K562 (cell line): ENCODE measurements around the gene NALCN. TPM values are rescaled to one million over a fixed set of nuclear protein-coding genes. Genes with fewer than 3 reads are reported as not detected.

Source experiments
- ATAC-seq: fragments of 200-7000 bp; cut with Tn5 transposase; 3 replicates; pipeline ENCODE4 v1.9.1; 2020; ENCODE audit warnings: moderate library complexity
- BruUV-seq: library from RNA; stranded (reverse); fragments of 400-500 nt; replicated peaks from 2 replicates; lab custom pipeline; 2021; lab: Mats Ljungman, UMichigan
- CTCF ChIA-PET: fragments of 300-600 bp; formaldehyde crosslinking; extraction: SDS; loops from one replicate; lab custom pipeline; 2021; ENCODE audit warnings: low intra/inter-chr PET ratio; lab: Yijun Ruan, JAX
- POLR2A ChIA-PET: fragments of 300-600, 350-650 bp; sonication (Branson Sonifier 250); formaldehyde crosslinking; extraction: SDS; loops from one replicate; lab custom pipeline; 2021; ENCODE audit warnings: antibody characterized with exemption, inconsistent platforms; lab: Yijun Ruan, JAX
- DNase-seq, 4 experiments: peaks; one replicate each; pipeline versions ENCODE4 v3.0.0 to v3.0.0-alpha.2; 2011 to 2018; ENCODE audit warnings: low spot score in 3 of 4, mixed read lengths in 3 of 4; ENCODE audit errors: extremely low read depth in 1 of 4
- FAIRE-seq: peaks from 2 replicates; lab custom pipeline; 2011; peaks lifted over from hg19 to GRCh38; lab: Jason Lieb, UNC
- H2AFZ ChIP-seq: 2 replicates; pipeline ENCODE4 v1.6.0; 2011; ENCODE audit warnings: low read depth, low read length, control low read depth, inconsistent platforms
- H3K27ac ChIP-seq: fragments of 200-600 bp; 3 replicates; pipeline ENCODE4 v1.8.0; 2011; ENCODE audit warnings: low read depth, mild to moderate bottlenecking, control low read depth, inconsistent platforms, low read length, moderate library complexity, mixed read lengths; ENCODE audit errors: extremely low read depth
- H3K27me3 ChIP-seq, 2 experiments: fragments of 300-600 bp in 1 of 2; 2 replicates in 1 of 2; 3 replicates in 1 of 2; pipeline versions ENCODE4 v1.6.0 to v1.8.0; 2011; ENCODE audit warnings: inconsistent platforms in 2 of 2, low read length in 2 of 2, mild to moderate bottlenecking in 1 of 2, mixed read lengths in 1 of 2, moderate library complexity in 1 of 2; ENCODE audit not compliant: control insufficient read depth in 2 of 2, insufficient read depth in 2 of 2
- H3K36me3 ChIP-seq: fragments of 300-600 bp; 3 replicates; pipeline ENCODE4 v1.8.0; 2011; ENCODE audit warnings: mild to moderate bottlenecking, low read length, inconsistent platforms; ENCODE audit not compliant: control insufficient read depth, insufficient read depth
- H3K4me1 ChIP-seq, 2 experiments: fragments of 200-600 bp in 1 of 2; replicated peaks in 1 of 2; 2 replicates in 1 of 2; 3 replicates in 1 of 2; pipeline versions ENCODE4 v1.5.1 to v1.8.0; 2011; ENCODE audit warnings: inconsistent platforms in 2 of 2, low read length in 2 of 2, mild to moderate bottlenecking in 1 of 2, mixed read lengths in 1 of 2, moderate library complexity in 1 of 2; ENCODE audit not compliant: control insufficient read depth in 2 of 2, insufficient read depth in 2 of 2
- H3K4me2 ChIP-seq: 2 replicates; pipeline ENCODE4 v1.6.1; 2011; ENCODE audit warnings: low read length, control low read depth, inconsistent platforms, mixed read lengths; ENCODE audit not compliant: insufficient read depth
- H3K4me3 ChIP-seq: fragments of 200-600 bp; sonication (generic), shearing (Covaris generic); 2 replicates; pipeline ENCODE4 v1.5.1; 2016; ENCODE audit warnings: control low read depth, inconsistent platforms
- H3K79me2 ChIP-seq: fragments of 200-600 bp; 3 replicates; pipeline ENCODE4 v1.8.0; 2011; ENCODE audit warnings: low read length, inconsistent platforms; ENCODE audit not compliant: control insufficient read depth, insufficient read depth
- H3K9ac ChIP-seq, 2 experiments: 2 replicates each; pipeline versions ENCODE4 v1.6.0 to v1.6.1; 2011; ENCODE audit warnings: low read depth in 2 of 2, low read length in 2 of 2, control low read depth in 1 of 2, inconsistent platforms in 1 of 2, mild to moderate bottlenecking in 1 of 2, mixed read lengths in 1 of 2; ENCODE audit not compliant: insufficient read depth in 1 of 2
- H3K9me1 ChIP-seq: one replicate; pipeline ENCODE4 v1.6.0; 2011; ENCODE audit warnings: inconsistent platforms, mild to moderate bottlenecking, low read length, moderate library complexity; ENCODE audit not compliant: control insufficient read depth, insufficient read depth
- H3K9me3 ChIP-seq: replicated peaks from 2 replicates; pipeline ENCODE4 v1.5.1; 2011; ENCODE audit warnings: low read depth, low read length, inconsistent platforms; ENCODE audit not compliant: control insufficient read depth, insufficient read depth
- H4K20me1 ChIP-seq: replicated peaks from 2 replicates; pipeline ENCODE4 v1.6.1; 2011; ENCODE audit warnings: low read length, inconsistent platforms, mixed read lengths; ENCODE audit not compliant: control insufficient read depth, insufficient read depth
- ARID3A ChIP-seq: IDR thresholded peaks from 2 replicates; pipeline ENCODE4 v1.6.1; 2012; ENCODE audit warnings: low read depth, low read length, improper control_type of control experiment, borderline replicate concordance
- HES1 ChIP-seq: fragments of 450-650 bp; IDR thresholded peaks from 2 replicates; pipeline ENCODE4 v1.6.1; 2016; ENCODE audit warnings: low read depth, mild to moderate bottlenecking, moderate library complexity
- KDM1A ChIP-seq, 2 experiments: fragments of 450-650 bp; IDR thresholded peaks; 2 replicates each; pipeline ENCODE4 v1.6.1; 2016; ENCODE audit warnings: mild to moderate bottlenecking in 2 of 2
- MAZ ChIP-seq, 2 experiments: fragments of 450-650 bp in 1 of 2; sonication (generic) in 1 of 2; formaldehyde crosslinking; IDR thresholded peaks in 1 of 2; conservative IDR thresholded peaks in 1 of 2; 2 replicates each; pipeline versions ENCODE4 v1.4.0 to v1.5.0; 2020; ENCODE audit warnings: mild to moderate bottlenecking in 1 of 2, missing genetic modification reagents in 1 of 2
- NUFIP1 ChIP-seq: fragments of 450-650 bp; IDR thresholded peaks from 2 replicates; pipeline ENCODE4 v1.6.1; 2018; ENCODE audit not compliant: partially characterized antibody
- TEAD2 ChIP-seq: fragments of 450-650 bp; IDR thresholded peaks from 2 replicates; pipeline ENCODE4 v1.6.1; 2016; ENCODE audit warnings: missing genetic modification characterization, control low read depth, missing compliant biosample characterization
- XRCC4 ChIP-seq: IDR thresholded peaks from one replicate; pipeline ENCODE4 v1.6.1; 2011; ENCODE audit not compliant: insufficient read depth, insufficient read length; ENCODE audit errors: extremely low read depth
- ZNF398 ChIP-seq: fragments of 250-450 bp; sonication (Bioruptor Pico); IDR thresholded peaks from 2 replicates; pipeline ENCODE4 v1.8.0; 2021; ENCODE audit warnings: moderate library complexity, mild to moderate bottlenecking, inconsistent platforms
- WGBS: fragments of 100-300 bp; shearing (Covaris generic); methylation state at CpG from one replicate; pipeline ENCODE4 v1.1.6; 2016; ENCODE audit warnings: low coverage, mixed read lengths; ENCODE audit not compliant: insufficient coverage; ENCODE audit errors: missing lambda C conversion rate; 5-methylcytosine and 5-hydroxymethylcytosine counted together
- in situ Hi-C: fragments of 300-500 bp; cut with MboI; formaldehyde crosslinking; loops from 4 replicates; pipeline ENCODE4 v1.15.0; 2018; ENCODE audit warnings: inconsistent platforms, mixed read lengths
- intact Hi-C: fragments of 100-400 bp; cut with micrococcal nuclease; formaldehyde crosslinking; loops from 2 replicates; pipeline ENCODE4 v1.14.2; 2022
- polyA plus RNA-seq, 8 experiments: library from polyadenylated mRNA; depleted of rRNA in 4 of 8; stranded (reverse) in 5 of 8; unstranded in 3 of 8; fragments of >200 nt; fragmentation: Nextera tagmentation in 2 of 8; fragmentation: Illumina TruSeq in 1 of 8; extraction: Ambion mirVana in 2 of 8; extraction: Trizol in 1 of 8; gene quantifications; 2 replicates each; pipeline versions ENCODE4 v1.2.1 to v1.2.3, GENCODE V29; 2011 to 2014; ENCODE audit warnings: inconsistent platforms in 1 of 8, missing spikeins in 1 of 8
- total RNA-seq, 7 experiments: library from RNA; depleted of rRNA in 6 of 7; stranded (reverse); fragments of >200 nt in 6 of 7; fragmentation: Illumina TruSeq in 2 of 7; extraction: Trizol in 2 of 7; gene quantifications; 2 replicates each; pipeline versions ENCODE4 v1.2.1 to v1.2.3, GENCODE V29; 2011 to 2021; ENCODE audit warnings: low replicate concordance in 1 of 7
- TF ChIP-seq, protein P1 (sequence below): fragments of 200-800 bp; sonication (Bioruptor generic); IDR thresholded peaks from 2 replicates; pipeline ENCODE4 v1.6.1; 2017; ENCODE audit warnings: missing genetic modification characterization, missing compliant biosample characterization
- TF ChIP-seq, protein P2 (sequence below), 2 experiments: IDR thresholded peaks; 2 replicates each; pipeline ENCODE4 v1.6.1; 2012; ENCODE audit warnings: improper control_type of control experiment in 2 of 2, low read depth in 2 of 2, low read length in 2 of 2, borderline replicate concordance in 1 of 2
- TF ChIP-seq, protein P3 (sequence below): fragments of 450-650 bp; conservative IDR thresholded peaks from 2 replicates; pipeline ENCODE4 v1.6.1; 2016; ENCODE audit warnings: missing genetic modification characterization, low read depth, mild to moderate bottlenecking, control low read depth, missing compliant biosample characterization

Gene NALCN
- total and polyA plus RNA-seq, 9 of the 15 experiments (the other 6 are each of a cell fraction or from before 2014, with no cell fraction given) = not detected

- 2% methylated on average over 6 of the region's 9 CpGs for WGBS
- intact Hi-C loops = no loop called here
- CTCF ChIA-PET = no interaction called here
Observed at GRCh38 chr13:101272886-101273285, 143.4 kb downstream of the NALCN start.

More at GRCh38 chr13:101272886-101273285, 143.4 kb downstream of the NALCN start:
- H3K36me3 ChIP-seq = no peaks in the 10 kb centered on the region
- POLR2A ChIA-PET = no interaction called here
- no peak overlapping the region for H3K9ac ChIP-seq
- H3K27ac ChIP-seq = no peak overlapping the region
- H3K79me2 ChIP-seq = no peaks in the 10 kb centered on the region
- in situ Hi-C loops = no loop called here
- peaks cover 3% of the 10 kb centered on the region for H3K9me3 ChIP-seq
- no peak overlapping the region for H2AFZ ChIP-seq
- H3K4me1 ChIP-seq = no peaks in the 10 kb centered on the region
- BruUV-seq = no TSS peak
- no peaks in the 10 kb centered on the region for H3K9me1 ChIP-seq
- no peak for DNase-seq
- no peak for ATAC-seq
- TF ChIP-seq XRCC4 = no peak
- TF ChIP-seq HES1 = no peak
- TF ChIP-seq NUFIP1 = no peak
- no peak for TF ChIP-seq ARID3A
- no peak for TF ChIP-seq MAZ (CRISPR knock-in tag; conservative IDR thresholded peaks at IDR 0.05 in 1 of 2, IDR thresholded peaks at IDR 0.05 in 1 of 2)
- TF ChIP-seq, protein P1, sequence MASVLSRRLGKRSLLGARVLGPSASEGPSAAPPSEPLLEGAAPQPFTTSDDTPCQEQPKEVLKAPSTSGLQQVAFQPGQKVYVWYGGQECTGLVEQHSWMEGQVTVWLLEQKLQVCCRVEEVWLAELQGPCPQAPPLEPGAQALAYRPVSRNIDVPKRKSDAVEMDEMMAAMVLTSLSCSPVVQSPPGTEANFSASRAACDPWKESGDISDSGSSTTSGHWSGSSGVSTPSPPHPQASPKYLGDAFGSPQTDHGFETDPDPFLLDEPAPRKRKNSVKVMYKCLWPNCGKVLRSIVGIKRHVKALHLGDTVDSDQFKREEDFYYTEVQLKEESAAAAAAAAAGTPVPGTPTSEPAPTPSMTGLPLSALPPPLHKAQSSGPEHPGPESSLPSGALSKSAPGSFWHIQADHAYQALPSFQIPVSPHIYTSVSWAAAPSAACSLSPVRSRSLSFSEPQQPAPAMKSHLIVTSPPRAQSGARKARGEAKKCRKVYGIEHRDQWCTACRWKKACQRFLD (CRISPR knock-in tag) = no peak
- TF ChIP-seq TEAD2 (tag) = no peak
- TF ChIP-seq, protein P2, sequence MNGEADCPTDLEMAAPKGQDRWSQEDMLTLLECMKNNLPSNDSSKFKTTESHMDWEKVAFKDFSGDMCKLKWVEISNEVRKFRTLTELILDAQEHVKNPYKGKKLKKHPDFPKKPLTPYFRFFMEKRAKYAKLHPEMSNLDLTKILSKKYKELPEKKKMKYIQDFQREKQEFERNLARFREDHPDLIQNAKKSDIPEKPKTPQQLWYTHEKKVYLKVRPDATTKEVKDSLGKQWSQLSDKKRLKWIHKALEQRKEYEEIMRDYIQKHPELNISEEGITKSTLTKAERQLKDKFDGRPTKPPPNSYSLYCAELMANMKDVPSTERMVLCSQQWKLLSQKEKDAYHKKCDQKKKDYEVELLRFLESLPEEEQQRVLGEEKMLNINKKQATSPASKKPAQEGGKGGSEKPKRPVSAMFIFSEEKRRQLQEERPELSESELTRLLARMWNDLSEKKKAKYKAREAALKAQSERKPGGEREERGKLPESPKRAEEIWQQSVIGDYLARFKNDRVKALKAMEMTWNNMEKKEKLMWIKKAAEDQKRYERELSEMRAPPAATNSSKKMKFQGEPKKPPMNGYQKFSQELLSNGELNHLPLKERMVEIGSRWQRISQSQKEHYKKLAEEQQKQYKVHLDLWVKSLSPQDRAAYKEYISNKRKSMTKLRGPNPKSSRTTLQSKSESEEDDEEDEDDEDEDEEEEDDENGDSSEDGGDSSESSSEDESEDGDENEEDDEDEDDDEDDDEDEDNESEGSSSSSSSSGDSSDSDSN (IDR thresholded peaks at IDR 0.05; ENCODE audit: borderline replicate concordance in 1 of 2, low read depth in 2 of 2, low read length in 2 of 2) = no peak
- TF ChIP-seq, protein P3, sequence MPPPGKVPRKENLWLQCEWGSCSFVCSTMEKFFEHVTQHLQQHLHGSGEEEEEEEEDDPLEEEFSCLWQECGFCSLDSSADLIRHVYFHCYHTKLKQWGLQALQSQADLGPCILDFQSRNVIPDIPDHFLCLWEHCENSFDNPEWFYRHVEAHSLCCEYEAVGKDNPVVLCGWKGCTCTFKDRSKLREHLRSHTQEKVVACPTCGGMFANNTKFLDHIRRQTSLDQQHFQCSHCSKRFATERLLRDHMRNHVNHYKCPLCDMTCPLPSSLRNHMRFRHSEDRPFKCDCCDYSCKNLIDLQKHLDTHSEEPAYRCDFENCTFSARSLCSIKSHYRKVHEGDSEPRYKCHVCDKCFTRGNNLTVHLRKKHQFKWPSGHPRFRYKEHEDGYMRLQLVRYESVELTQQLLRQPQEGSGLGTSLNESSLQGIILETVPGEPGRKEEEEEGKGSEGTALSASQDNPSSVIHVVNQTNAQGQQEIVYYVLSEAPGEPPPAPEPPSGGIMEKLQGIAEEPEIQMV (tag) = no peak
- TF ChIP-seq KDM1A (IDR thresholded peaks at IDR 0.05) = no peak
- TF ChIP-seq ZNF398 = no peak
- H3K4me3 ChIP-seq = no peak overlapping the region
- H3K27me3 ChIP-seq = no peaks in the 10 kb centered on the region; a peak in 1 of 5 replicates
- FAIRE-seq = no peak
- no peak overlapping the region for H3K4me2 ChIP-seq
- H4K20me1 ChIP-seq = no peaks in the 10 kb centered on the region
